GM23248 (cell line): ENCODE measurements around the gene ACTN2. TPM values are rescaled to one million over a fixed set of nuclear protein-coding genes. Genes with fewer than 3 reads are reported as not detected.

Source experiments
- DNase-seq: peaks from one replicate; pipeline ENCODE4 v3.0.0-alpha.2; 2015
- H2AFZ ChIP-seq: fragments of 200-600 bp; sonication (generic); 2 replicates; pipeline ENCODE4 v1.6.1; 2016; ENCODE audit warnings: antibody characterized with exemption
- H3F3A ChIP-seq: fragments of 200-600 bp; sonication (generic); 2 replicates; pipeline ENCODE4 v1.6.1; 2016; ENCODE audit warnings: mild to moderate bottlenecking, antibody characterized with exemption, mixed run types; ENCODE audit not compliant: insufficient read depth
- H3K27ac ChIP-seq: fragments of 200-600 bp; sonication (generic); 2 replicates; pipeline ENCODE4 v1.5.1; 2016; ENCODE audit warnings: mild to moderate bottlenecking
- H3K27me3 ChIP-seq: fragments of 200-600 bp; sonication (generic); replicated peaks from 2 replicates; pipeline ENCODE4 v1.6.1; 2016; ENCODE audit warnings: mild to moderate bottlenecking; ENCODE audit not compliant: insufficient read depth
- H3K36me3 ChIP-seq: fragments of 200-600 bp; sonication (generic); 2 replicates; pipeline ENCODE4 v1.6.1; 2016; ENCODE audit warnings: low read depth, mild to moderate bottlenecking
- H3K4me1 ChIP-seq: fragments of 200-600 bp; sonication (generic); 2 replicates; pipeline ENCODE4 v1.6.1; 2016; ENCODE audit warnings: mild to moderate bottlenecking; ENCODE audit not compliant: insufficient read depth
- H3K4me2 ChIP-seq: fragments of 200-600 bp; sonication (generic); one replicate; pipeline ENCODE4 v1.6.1; 2016; ENCODE audit warnings: mild to moderate bottlenecking; ENCODE audit not compliant: unreplicated experiment
- H3K4me3 ChIP-seq: fragments of 200-600 bp; sonication (generic); 2 replicates; pipeline ENCODE4 v1.5.1; 2016; ENCODE audit warnings: mild to moderate bottlenecking
- H3K79me2 ChIP-seq: fragments of 200-600 bp; sonication (generic); 2 replicates; pipeline ENCODE4 v1.6.1; 2016; ENCODE audit warnings: mild to moderate bottlenecking; ENCODE audit not compliant: insufficient read depth
- H3K9ac ChIP-seq: fragments of 200-600 bp; sonication (generic); 2 replicates; pipeline ENCODE4 v1.6.1; 2016; ENCODE audit warnings: mild to moderate bottlenecking
- H3K9me2 ChIP-seq: fragments of 200-600 bp; sonication (generic); 2 replicates; pipeline ENCODE4 v1.6.1; 2016; ENCODE audit warnings: mixed run types, mild to moderate bottlenecking, moderate library complexity; ENCODE audit not compliant: insufficient read depth
- H3K9me3 ChIP-seq: fragments of 200-600 bp; sonication (generic); one replicate; pipeline ENCODE4 v1.6.1; 2017; ENCODE audit warnings: low read depth
- H4K20me1 ChIP-seq: fragments of 200-600 bp; sonication (generic); 2 replicates; pipeline ENCODE4 v1.6.0; 2016; ENCODE audit not compliant: insufficient read depth
- EZH2 ChIP-seq: fragments of 200-600 bp; sonication (generic); IDR thresholded peaks from 2 replicates; pipeline ENCODE4 v1.6.1; 2018; ENCODE audit warnings: antibody characterized with exemption, mild to moderate bottlenecking; ENCODE audit not compliant: insufficient read depth, poor library complexity, severe bottlenecking
- EZH2phosphoT487 ChIP-seq: fragments of 200-600 bp; sonication (generic); IDR thresholded peaks from 2 replicates; pipeline ENCODE4 v1.6.1; 2018; ENCODE audit warnings: antibody characterized with exemption, moderate library complexity, mild to moderate bottlenecking, low read depth; ENCODE audit not compliant: insufficient read depth
- WGBS, 2 experiments: methylation state at CpG; one replicate each; pipeline ENCODE4 v1.1.6; 2015 to 2017; ENCODE audit warnings: low lambda C conversion rate in 2 of 2, low coverage in 1 of 2; ENCODE audit errors: missing lambda C conversion rate in 2 of 2; 5-methylcytosine and 5-hydroxymethylcytosine counted together
- in situ Hi-C: fragments of 300-500 bp; cut with MboI; formaldehyde crosslinking; loops from 2 replicates; pipeline ENCODE4 v1.15.0; 2020
- polyA plus RNA-seq: library from polyadenylated mRNA; unstranded; fragments of >200 nt; fragmentation: Nextera tagmentation; extraction: Ambion mirVana; gene quantifications from 2 replicates; pipeline ENCODE4 v1.2.1, GENCODE V29; 2016
- total RNA-seq: library from RNA; depleted of rRNA; stranded (reverse); fragments of >200 nt; shearing (Covaris generic); gene quantifications from 2 replicates; pipeline ENCODE4 v1.2.3, GENCODE V29; 2014

ACTN2 gene
- total and polyA plus RNA-seq, 2 experiments from 2014 or later, result not detected

DNA sequence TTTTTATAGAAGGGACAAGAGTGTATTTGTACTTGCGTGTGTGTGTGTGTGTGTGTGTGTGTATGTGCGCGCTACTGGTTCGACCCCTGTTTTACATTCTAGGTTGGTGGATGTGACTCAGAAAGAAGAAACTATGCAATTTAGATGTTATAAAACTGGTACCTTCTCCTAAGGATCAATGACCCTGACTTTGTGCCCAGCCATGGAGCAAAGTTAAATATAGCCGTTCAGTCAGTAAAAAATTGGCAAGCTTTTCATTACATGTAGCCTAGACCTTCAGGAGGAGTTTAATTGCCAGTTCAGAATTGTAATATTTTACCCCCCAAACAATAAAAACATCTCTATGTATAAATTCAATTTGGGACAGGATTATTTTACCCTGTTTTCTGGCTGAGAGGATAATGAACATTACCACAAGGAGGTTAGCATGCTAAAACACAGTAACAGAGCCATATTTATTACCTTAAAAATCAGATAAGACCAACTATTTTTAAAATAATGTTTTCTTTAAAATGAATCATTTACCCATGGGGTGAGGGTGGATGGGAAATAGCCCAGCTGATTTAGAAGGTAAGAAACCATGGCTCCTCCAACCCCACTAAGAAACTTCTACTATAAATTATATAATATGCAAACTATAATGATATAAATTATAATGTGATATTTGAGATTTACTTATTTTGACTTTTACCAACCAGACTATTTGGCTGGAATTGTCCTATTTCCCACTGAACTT, 75.3 kb downstream of the ACTN2 start:
- 87 to 90% methylated on average over 5 of the region's 5 CpGs for WGBS, 2 experiments
- no peaks in the 10 kb centered on the region for H3K36me3 ChIP-seq

GRCh38 chr1:236762410-236762809, 76.1 kb downstream of the ACTN2 start:
- H3K4me1 ChIP-seq, result peaks cover 5% of the 10 kb centered on the region; the same call in 1 of the 2 replicates
- H3K4me2 ChIP-seq, result peak overlapping the region; percentile 25
- peak; percentile 68 for DNase-seq
- H3K9me3 ChIP-seq, result no peaks in the 10 kb centered on the region
- in situ Hi-C loops, result no loop called here
- no peaks in the 10 kb centered on the region for H3F3A ChIP-seq
- no peaks in the 10 kb centered on the region for H3K36me3 ChIP-seq
- H2AFZ ChIP-seq, result peak overlapping the region; percentile 80
- TF ChIP-seq EZH2 (no peak), EZH2phosphoT487 (no peak)
- H4K20me1 ChIP-seq, result no peaks in the 10 kb centered on the region
- peak overlapping the region; percentile 39 for H3K4me3 ChIP-seq
- peak overlapping the region; percentile 33; the same call in 1 of the 2 replicates for H3K9ac ChIP-seq
- no peaks in the 10 kb centered on the region for H3K27me3 ChIP-seq
- H3K27ac ChIP-seq, result no peak overlapping the region
- 6 to 7% methylated on average over 15 of the region's 15 CpGs for WGBS, 2 experiments
- H3K9me2 ChIP-seq, result no peaks in the 10 kb centered on the region
- no peaks in the 10 kb centered on the region for H3K79me2 ChIP-seq

More for the DNA sequence above, 75.3 kb downstream of the ACTN2 start:
- Histone ChIP-seq H3K4me3 (no peak overlapping the region), H3K9me2 (no peaks in the 10 kb centered on the region), H3K9ac (no peak overlapping the region), H3F3A (no peaks in the 10 kb centered on the region), H3K27me3 (no peaks in the 10 kb centered on the region), H3K4me1 (peaks cover 5% of the 10 kb centered on the region; the same call in 1 of the 2 replicates), H4K20me1 (no peaks in the 10 kb centered on the region), H2AFZ (peak overlapping the region; percentile 80; the same call in 1 of the 2 replicates), H3K27ac (no peak overlapping the region), H3K9me3 (no peaks in the 10 kb centered on the region), H3K4me2 (no peak overlapping the region), H3K79me2 (no peaks in the 10 kb centered on the region)
- in situ Hi-C loops, result no loop called here
- DNase-seq, result no peak
- TF ChIP-seq EZH2, result no peak
- no peak for TF ChIP-seq EZH2phosphoT487

- 54 to 58% methylated on average over 6 of the region's 6 CpGs for WGBS, 2 experiments
These were observed 79.5 kb downstream of the ACTN2 start for GRCh38 chr1:236765831-236766230.

GRCh38 chr1:236766506-236766905, 80.2 kb downstream of the ACTN2 start:
- Histone ChIP-seq H3K4me3 (no peak overlapping the region), H3K9me3 (no peaks in the 10 kb centered on the region), H3K27ac (no peak overlapping the region), H3K9me2 (no peaks in the 10 kb centered on the region), H3K79me2 (no peaks in the 10 kb centered on the region), H3K4me1 (peaks cover 5% of the 10 kb centered on the region; the same call in 1 of the 2 replicates), H3F3A (no peaks in the 10 kb centered on the region), H4K20me1 (no peaks in the 10 kb centered on the region), H3K9ac (no peak overlapping the region), H3K4me2 (no peak overlapping the region), H3K36me3 (no peaks in the 10 kb centered on the region), H2AFZ (no peak overlapping the region), H3K27me3 (no peaks in the 10 kb centered on the region; the same call in 1 of the 2 replicates)
- TF ChIP-seq EZH2phosphoT487, result no peak
- DNase-seq, result no peak
- in situ Hi-C loops, result no loop called here
- 72 to 84% methylated on average over 3 of the region's 3 CpGs for WGBS, 2 experiments

More at GRCh38 chr1:236765831-236766230, 79.5 kb downstream of the ACTN2 start:
- DNase-seq, result no peak
- H3K36me3 ChIP-seq, result no peaks in the 10 kb centered on the region
- H3K27ac ChIP-seq, result no peak overlapping the region
- H4K20me1 ChIP-seq, result no peaks in the 10 kb centered on the region
- in situ Hi-C loops, result no loop called here
- peaks cover 5% of the 10 kb centered on the region; the same call in 1 of the 2 replicates for H3K4me1 ChIP-seq
- no peaks in the 10 kb centered on the region for H3K9me3 ChIP-seq
- H3F3A ChIP-seq, result no peaks in the 10 kb centered on the region
- H3K9me2 ChIP-seq, result no peaks in the 10 kb centered on the region
- no peak overlapping the region for H3K4me3 ChIP-seq
- H3K4me2 ChIP-seq, result no peak overlapping the region
- H3K79me2 ChIP-seq, result no peaks in the 10 kb centered on the region
- TF ChIP-seq EZH2 (no peak), EZH2phosphoT487 (no peak)
- no peak overlapping the region for H2AFZ ChIP-seq
- H3K27me3 ChIP-seq, result no peaks in the 10 kb centered on the region; the same call in 1 of the 2 replicates
- no peak overlapping the region for H3K9ac ChIP-seq
